Karpas-422 (cell line): ENCODE measurements around the gene GAB1. TPM values are rescaled to one million over a fixed set of nuclear protein-coding genes. Genes with fewer than 3 reads are reported as not detected.
A peak's percentile ranks its signal among the peaks of the same experiment; 100 is the strongest.

ENCODE experiments used
- DNase-seq: peaks from one replicate; pipeline ENCODE4 v3.0.0-alpha.2; 2015
- H2AFZ ChIP-seq: fragments of 200-600 bp; sonication (generic); 2 replicates; pipeline ENCODE4 v1.6.1; 2014; ENCODE audit warnings: antibody characterized with exemption, low read length, mixed read lengths
- H3K27ac ChIP-seq: fragments of 200-600 bp; sonication (generic); 2 replicates; pipeline ENCODE4 v1.5.1; 2014; ENCODE audit warnings: mild to moderate bottlenecking, low read length, moderate library complexity
- H3K27me3 ChIP-seq: fragments of 200-600 bp; sonication (generic); 2 replicates; pipeline ENCODE4 v1.6.1; 2014; ENCODE audit warnings: low read length, mixed read lengths
- H3K36me3 ChIP-seq: fragments of 200-600 bp; sonication (generic); 2 replicates; pipeline ENCODE4 v1.6.1; 2014; ENCODE audit warnings: low read length, mixed read lengths; ENCODE audit not compliant: insufficient read depth
- H3K4me1 ChIP-seq: fragments of 200-600 bp; sonication (generic); 2 replicates; pipeline ENCODE4 v1.6.1; 2014; ENCODE audit warnings: mild to moderate bottlenecking, low read length, mixed read lengths
- H3K4me2 ChIP-seq: fragments of 200-600 bp; sonication (generic); 2 replicates; pipeline ENCODE4 v1.6.1; 2014; ENCODE audit warnings: low read length, low read depth, mild to moderate bottlenecking; ENCODE audit not compliant: poor library complexity, severe bottlenecking
- H3K4me3 ChIP-seq: fragments of 200-600 bp; sonication (generic); 2 replicates; pipeline ENCODE4 v1.5.1; 2014; ENCODE audit warnings: mild to moderate bottlenecking, antibody characterized with exemption, low read length, mixed read lengths
- H3K79me2 ChIP-seq: fragments of 200-600 bp; sonication (generic); 2 replicates; pipeline ENCODE4 v1.6.1; 2014; ENCODE audit warnings: mild to moderate bottlenecking, low read length, mixed read lengths
- H3K9ac ChIP-seq: fragments of 200-600 bp; sonication (generic); 2 replicates; pipeline ENCODE4 v1.6.0; 2014; ENCODE audit warnings: low read length
- H3K9me2 ChIP-seq: fragments of 200-600 bp; sonication (generic), shearing (Covaris generic); replicated peaks from 2 replicates; pipeline ENCODE4 v1.6.0; 2014; ENCODE audit warnings: mild to moderate bottlenecking, low read length, moderate library complexity; ENCODE audit not compliant: insufficient read depth
- H3K9me3 ChIP-seq: fragments of 300-700, 200-600 bp; sonication (generic); 2 replicates; pipeline ENCODE4 v1.6.1; 2014; ENCODE audit warnings: low read length, mixed read lengths
- H4K20me1 ChIP-seq: fragments of 200-600 bp; sonication (generic); 2 replicates; pipeline ENCODE4 v1.6.1; 2014; ENCODE audit warnings: mild to moderate bottlenecking, antibody characterized with exemption, low read length, low read depth; ENCODE audit not compliant: insufficient read depth
- total RNA-seq: library from RNA; depleted of rRNA; stranded (reverse); fragments of >200 nt; shearing (Covaris generic); gene quantifications from 2 replicates; pipeline ENCODE4 v1.2.3, GENCODE V29; 2014; ENCODE audit warnings: low replicate concordance

Gene GAB1
- total RNA-seq, 1 experiment from 2014 or later = not detected

GRCh38 chr4:143391261-143391660 lies 54.6 kb downstream of the GAB1 start:
- no peak overlapping the region for H3K4me2 ChIP-seq
- no peak overlapping the region for H3K9ac ChIP-seq
- no peaks in the 10 kb centered on the region for H3K9me2 ChIP-seq
- H4K20me1 ChIP-seq = no peaks in the 10 kb centered on the region
- H3K79me2 ChIP-seq = no peaks in the 10 kb centered on the region
- H3K36me3 ChIP-seq = no peaks in the 10 kb centered on the region
- H3K9me3 ChIP-seq = no peaks in the 10 kb centered on the region
- H3K27me3 ChIP-seq = no peaks in the 10 kb centered on the region
- no peak overlapping the region for H3K27ac ChIP-seq
- no peaks in the 10 kb centered on the region for H3K4me1 ChIP-seq
- no peak overlapping the region for H2AFZ ChIP-seq
- DNase-seq = no peak
- no peak overlapping the region for H3K4me3 ChIP-seq

- H4K20me1 ChIP-seq = no peaks in the 10 kb centered on the region
- no peak overlapping the region for H3K4me2 ChIP-seq
- H3K27me3 ChIP-seq = no peaks in the 10 kb centered on the region
- no peaks in the 10 kb centered on the region for H3K36me3 ChIP-seq
- H3K4me3 ChIP-seq = no peak overlapping the region
- no peak overlapping the region for H3K9ac ChIP-seq
- no peak overlapping the region for H3K27ac ChIP-seq
- no peak for DNase-seq
- H3K4me1 ChIP-seq = no peaks in the 10 kb centered on the region
- H2AFZ ChIP-seq = no peak overlapping the region
- no peaks in the 10 kb centered on the region for H3K9me3 ChIP-seq
- H3K79me2 ChIP-seq = no peaks in the 10 kb centered on the region
- no peaks in the 10 kb centered on the region for H3K9me2 ChIP-seq
Observed at GRCh38 chr4:143391895-143392294, 55.2 kb downstream of the GAB1 start.

GRCh38 chr4:143393195-143393594 lies 56.5 kb downstream of the GAB1 start:
- no peak overlapping the region for H3K4me3 ChIP-seq

GRCh38 chr4:143394739-143395453 lies 58.2 kb downstream of the GAB1 start:
- Histone ChIP-seq H3K79me2 (no peaks in the 10 kb centered on the region), H3K9me3 (no peaks in the 10 kb centered on the region), H3K4me1 (no peaks in the 10 kb centered on the region), H3K4me2 (no peak overlapping the region), H2AFZ (no peak overlapping the region), H3K27me3 (no peaks in the 10 kb centered on the region), H3K36me3 (no peaks in the 10 kb centered on the region), H3K9ac (no peak overlapping the region), H3K9me2 (no peaks in the 10 kb centered on the region), H3K4me3 (no peak overlapping the region), H3K27ac (no peak overlapping the region), H4K20me1 (no peaks in the 10 kb centered on the region)
- DNase-seq = no peak

More at GRCh38 chr4:143393195-143393594, 56.5 kb downstream of the GAB1 start:
- Histone ChIP-seq H3K36me3 (no peaks in the 10 kb centered on the region), H3K79me2 (no peaks in the 10 kb centered on the region), H3K27me3 (no peaks in the 10 kb centered on the region), H3K4me2 (no peak overlapping the region), H4K20me1 (no peaks in the 10 kb centered on the region), H3K27ac (no peak overlapping the region), H3K9ac (no peak overlapping the region), H2AFZ (no peak overlapping the region), H3K9me2 (no peaks in the 10 kb centered on the region), H3K4me1 (no peaks in the 10 kb centered on the region), H3K9me3 (no peaks in the 10 kb centered on the region)
- no peak for DNase-seq

- H3K79me2 ChIP-seq = no peaks in the 10 kb centered on the region
- no peak overlapping the region for H3K4me2 ChIP-seq
- no peaks in the 10 kb centered on the region for H3K9me2 ChIP-seq
- H2AFZ ChIP-seq = no peak overlapping the region
- H3K4me1 ChIP-seq = no peaks in the 10 kb centered on the region
- H3K9me3 ChIP-seq = no peaks in the 10 kb centered on the region
- no peaks in the 10 kb centered on the region for H3K27me3 ChIP-seq
- no peak for DNase-seq
- no peak overlapping the region for H3K9ac ChIP-seq
- H3K36me3 ChIP-seq = no peaks in the 10 kb centered on the region
- no peaks in the 10 kb centered on the region for H4K20me1 ChIP-seq
- H3K4me3 ChIP-seq = no peak overlapping the region
- no peak overlapping the region for H3K27ac ChIP-seq
Observed at GRCh38 chr4:143396695-143397094, 60.0 kb downstream of the GAB1 start.

GRCh38 chr4:143397335-143397734 lies 60.7 kb downstream of the GAB1 start:
- DNase-seq = no peak
- H4K20me1 ChIP-seq = no peaks in the 10 kb centered on the region

GRCh38 chr4:143397887-143398286 lies 61.2 kb downstream of the GAB1 start:
- H3K27me3 ChIP-seq = no peaks in the 10 kb centered on the region
- no peaks in the 10 kb centered on the region for H3K79me2 ChIP-seq
- no peak overlapping the region for H3K9ac ChIP-seq
- no peaks in the 10 kb centered on the region for H4K20me1 ChIP-seq
- no peaks in the 10 kb centered on the region for H3K36me3 ChIP-seq
- no peaks in the 10 kb centered on the region for H3K4me1 ChIP-seq
- H3K4me2 ChIP-seq = no peak overlapping the region
- H2AFZ ChIP-seq = no peak overlapping the region
- no peaks in the 10 kb centered on the region for H3K9me3 ChIP-seq
- DNase-seq = no peak
- no peak overlapping the region for H3K27ac ChIP-seq
- H3K9me2 ChIP-seq = no peaks in the 10 kb centered on the region
- H3K4me3 ChIP-seq = no peak overlapping the region

More at GRCh38 chr4:143397335-143397734, 60.7 kb downstream of the GAB1 start:
- Histone ChIP-seq H3K27ac (no peak overlapping the region), H3K27me3 (no peaks in the 10 kb centered on the region), H3K36me3 (no peaks in the 10 kb centered on the region), H3K9me3 (no peaks in the 10 kb centered on the region), H2AFZ (no peak overlapping the region), H3K79me2 (no peaks in the 10 kb centered on the region), H3K4me3 (no peak overlapping the region), H3K4me2 (no peak overlapping the region), H3K4me1 (no peaks in the 10 kb centered on the region), H3K9me2 (no peaks in the 10 kb centered on the region), H3K9ac (no peak overlapping the region)

GRCh38 chr4:143399113-143399949 lies 62.7 kb downstream of the GAB1 start:
- Histone ChIP-seq H2AFZ (no peak overlapping the region), H3K4me3 (no peak overlapping the region)
- DNase-seq = peak; percentile 73

More at GRCh38 chr4:143399113-143399949, 62.7 kb downstream of the GAB1 start:
- Histone ChIP-seq H3K9ac (no peak overlapping the region), H3K27ac (no peak overlapping the region), H3K9me2 (no peaks in the 10 kb centered on the region), H3K4me1 (no peaks in the 10 kb centered on the region), H3K79me2 (no peaks in the 10 kb centered on the region), H4K20me1 (no peaks in the 10 kb centered on the region), H3K9me3 (no peaks in the 10 kb centered on the region), H3K36me3 (no peaks in the 10 kb centered on the region), H3K4me2 (no peak overlapping the region), H3K27me3 (no peaks in the 10 kb centered on the region)
